Inflammatory macrophage treated with lipopolysaccharide for 1 hour (primary cell): ENCODE data around the gene MAPK8IP3.
A peak's percentile ranks its signal among the peaks of the same experiment; 100 is the strongest.

Experiments
- DNase-seq, 2 donors: peaks; one replicate each; pipeline ENCODE4 v3.0.0-alpha.2; 2020 to 2022

MAPK8IP3 gene, protein sequence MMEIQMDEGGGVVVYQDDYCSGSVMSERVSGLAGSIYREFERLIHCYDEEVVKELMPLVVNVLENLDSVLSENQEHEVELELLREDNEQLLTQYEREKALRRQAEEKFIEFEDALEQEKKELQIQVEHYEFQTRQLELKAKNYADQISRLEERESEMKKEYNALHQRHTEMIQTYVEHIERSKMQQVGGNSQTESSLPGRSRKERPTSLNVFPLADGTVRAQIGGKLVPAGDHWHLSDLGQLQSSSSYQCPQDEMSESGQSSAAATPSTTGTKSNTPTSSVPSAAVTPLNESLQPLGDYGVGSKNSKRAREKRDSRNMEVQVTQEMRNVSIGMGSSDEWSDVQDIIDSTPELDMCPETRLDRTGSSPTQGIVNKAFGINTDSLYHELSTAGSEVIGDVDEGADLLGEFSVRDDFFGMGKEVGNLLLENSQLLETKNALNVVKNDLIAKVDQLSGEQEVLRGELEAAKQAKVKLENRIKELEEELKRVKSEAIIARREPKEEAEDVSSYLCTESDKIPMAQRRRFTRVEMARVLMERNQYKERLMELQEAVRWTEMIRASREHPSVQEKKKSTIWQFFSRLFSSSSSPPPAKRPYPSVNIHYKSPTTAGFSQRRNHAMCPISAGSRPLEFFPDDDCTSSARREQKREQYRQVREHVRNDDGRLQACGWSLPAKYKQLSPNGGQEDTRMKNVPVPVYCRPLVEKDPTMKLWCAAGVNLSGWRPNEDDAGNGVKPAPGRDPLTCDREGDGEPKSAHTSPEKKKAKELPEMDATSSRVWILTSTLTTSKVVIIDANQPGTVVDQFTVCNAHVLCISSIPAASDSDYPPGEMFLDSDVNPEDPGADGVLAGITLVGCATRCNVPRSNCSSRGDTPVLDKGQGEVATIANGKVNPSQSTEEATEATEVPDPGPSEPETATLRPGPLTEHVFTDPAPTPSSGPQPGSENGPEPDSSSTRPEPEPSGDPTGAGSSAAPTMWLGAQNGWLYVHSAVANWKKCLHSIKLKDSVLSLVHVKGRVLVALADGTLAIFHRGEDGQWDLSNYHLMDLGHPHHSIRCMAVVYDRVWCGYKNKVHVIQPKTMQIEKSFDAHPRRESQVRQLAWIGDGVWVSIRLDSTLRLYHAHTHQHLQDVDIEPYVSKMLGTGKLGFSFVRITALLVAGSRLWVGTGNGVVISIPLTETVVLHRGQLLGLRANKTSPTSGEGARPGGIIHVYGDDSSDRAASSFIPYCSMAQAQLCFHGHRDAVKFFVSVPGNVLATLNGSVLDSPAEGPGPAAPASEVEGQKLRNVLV (N-terminal part only)

DNA sequence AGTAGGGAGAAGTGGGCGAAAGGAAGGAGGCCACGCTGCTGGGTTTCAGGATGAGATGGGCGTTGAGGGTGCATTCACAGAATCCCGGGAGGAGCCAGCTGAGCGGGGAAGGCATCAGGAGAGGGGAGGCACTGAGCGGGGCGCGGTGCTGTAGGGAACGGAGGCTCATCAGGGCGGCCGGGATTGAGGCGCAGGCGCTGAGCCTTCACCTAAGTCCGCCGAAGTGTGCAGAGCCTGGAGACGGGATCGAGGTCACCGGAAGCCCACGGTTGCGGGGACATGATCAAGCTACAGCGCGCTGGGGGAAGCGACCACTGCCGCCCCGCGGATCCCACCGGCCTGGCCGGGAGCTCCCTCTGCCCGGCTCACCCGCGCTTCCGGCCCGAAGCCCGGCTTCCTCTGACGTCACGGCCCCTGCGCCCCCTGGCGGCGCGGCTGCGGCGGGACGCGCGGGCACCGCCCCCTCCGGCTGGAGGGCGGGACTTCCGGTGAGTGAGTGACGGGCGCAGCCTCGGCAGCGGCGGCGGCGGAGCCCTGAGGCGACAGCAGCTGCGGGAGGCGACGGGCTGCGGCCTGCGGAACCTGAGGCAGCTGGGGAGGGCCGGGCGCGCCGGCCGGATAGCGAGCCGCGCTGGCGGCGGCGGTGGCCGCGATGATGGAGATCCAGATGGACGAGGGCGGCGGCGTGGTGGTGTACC, at the start of gene MAPK8IP3:
TSS of gene MAPK8IP3 (plus strand) at position 508 of the 698 bp plus-strand sequence. CDS start at position 653, 145 bp downstream.
- peak; percentile 79 to 95 for DNase-seq

- no peak for DNase-seq
Observed at GRCh38 chr16:1656808-1657617, 49.0 kb upstream of the MAPK8IP3 start.

- DNase-seq, result no peak
Observed at GRCh38 chr16:1657841-1658240, 48.2 kb upstream of the MAPK8IP3 start.

DNA sequence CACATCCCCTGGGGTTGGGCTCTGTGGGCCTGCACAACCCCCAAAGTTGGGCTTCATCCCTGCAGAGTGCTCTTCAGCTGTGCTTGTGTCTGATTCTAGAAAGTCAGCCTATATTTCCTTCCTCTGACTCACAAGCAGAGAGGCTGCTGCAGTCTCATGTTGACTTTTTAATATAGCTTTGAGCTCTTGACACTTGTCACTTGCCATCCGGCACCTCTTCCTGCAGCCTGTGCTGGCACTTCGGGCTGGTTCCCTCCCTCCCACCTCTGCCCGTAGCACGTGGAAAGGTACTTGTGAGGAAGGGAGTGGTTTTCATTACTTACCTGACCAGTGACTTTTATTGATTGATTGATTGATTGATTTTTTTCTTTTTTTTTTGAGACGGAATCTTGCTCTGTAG, 47.0 kb upstream of the MAPK8IP3 start:
- DNase-seq, result no peak

DNA sequence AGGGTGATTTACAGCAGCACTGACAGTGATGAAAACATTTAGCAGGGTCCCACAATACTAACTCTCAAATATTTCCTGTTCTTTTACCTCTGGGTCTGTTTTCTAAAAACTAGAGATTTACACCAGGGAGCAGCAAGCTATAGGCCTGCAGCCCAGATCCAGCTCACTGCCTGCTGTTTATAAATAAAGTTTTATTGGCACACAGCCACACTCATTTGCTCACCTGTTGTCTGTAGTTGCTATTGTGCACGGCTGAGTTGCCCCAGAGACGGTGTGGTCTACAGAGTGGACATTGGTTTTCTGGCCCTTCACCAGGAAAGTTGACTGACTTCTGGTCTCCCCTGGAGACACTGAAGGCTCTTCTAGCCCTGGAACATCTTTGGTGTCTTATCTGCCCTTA, 44.2 kb upstream of the MAPK8IP3 start:
- no peak for DNase-seq

DNA sequence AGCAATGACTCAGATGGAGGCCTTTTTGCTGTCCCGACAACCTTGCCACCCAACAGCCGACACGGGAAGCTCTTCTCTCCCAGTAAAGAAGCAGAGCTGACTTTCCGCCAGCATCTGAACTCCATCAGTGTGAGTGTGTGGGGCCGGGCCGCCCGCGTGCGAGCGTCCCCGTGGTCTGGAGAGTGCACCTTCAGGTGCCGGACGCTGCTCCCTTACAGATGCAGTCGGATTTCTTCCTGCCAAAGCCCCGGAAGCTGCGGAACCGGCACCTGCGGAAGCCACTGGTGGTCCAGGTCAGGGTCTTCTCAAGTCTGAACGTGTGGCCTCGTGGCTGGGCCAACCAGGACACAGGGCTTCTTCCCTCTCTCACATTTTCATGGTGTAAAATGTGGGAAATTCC, 43.5 kb upstream of the MAPK8IP3 start:
- DNase-seq, result no peak

DNA sequence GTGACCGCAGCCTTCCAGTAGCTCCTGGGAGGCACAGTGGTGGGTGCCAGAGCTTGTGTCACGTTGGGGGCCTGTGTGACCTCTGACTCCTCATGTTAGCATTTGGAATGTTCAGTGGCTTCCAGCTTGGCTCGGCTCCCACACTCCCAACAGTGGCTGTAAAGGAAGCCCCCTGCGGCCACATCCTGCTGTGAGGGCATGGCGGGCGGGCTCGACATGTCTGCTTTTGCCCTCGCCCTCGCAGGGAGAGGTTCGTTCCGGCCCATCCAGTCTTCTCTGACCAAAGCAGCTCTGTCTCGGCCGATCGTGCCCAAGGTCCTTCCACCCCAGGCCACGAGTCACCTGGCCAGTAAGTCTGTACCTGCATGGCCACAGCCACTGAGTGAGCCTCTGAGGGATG, 40.2 kb upstream of the MAPK8IP3 start:
- no peak for DNase-seq

GRCh38 chr16:1666316-1666715, 39.7 kb upstream of the MAPK8IP3 start:
- no peak for DNase-seq

- DNase-seq, result no peak
Observed at GRCh38 chr16:1667271-1667670, 38.7 kb upstream of the MAPK8IP3 start.

GRCh38 chr16:1667916-1668315, 38.1 kb upstream of the MAPK8IP3 start:
- DNase-seq, result no peak

GRCh38 chr16:1668612-1669319, 37.2 kb upstream of the MAPK8IP3 start:
- DNase-seq, result no peak

- DNase-seq, result no peak
Observed at GRCh38 chr16:1669698-1670097, 36.3 kb upstream of the MAPK8IP3 start.

- DNase-seq, result no peak
Observed at GRCh38 chr16:1670371-1670770, 35.6 kb upstream of the MAPK8IP3 start.

- no peak for DNase-seq
Observed at GRCh38 chr16:1670866-1671265, 35.1 kb upstream of the MAPK8IP3 start.

- no peak for DNase-seq
Observed at GRCh38 chr16:1673424-1674151, 32.4 kb upstream of the MAPK8IP3 start.

- DNase-seq, result no peak
Observed at GRCh38 chr16:1674306-1674705, 31.7 kb upstream of the MAPK8IP3 start.

DNA sequence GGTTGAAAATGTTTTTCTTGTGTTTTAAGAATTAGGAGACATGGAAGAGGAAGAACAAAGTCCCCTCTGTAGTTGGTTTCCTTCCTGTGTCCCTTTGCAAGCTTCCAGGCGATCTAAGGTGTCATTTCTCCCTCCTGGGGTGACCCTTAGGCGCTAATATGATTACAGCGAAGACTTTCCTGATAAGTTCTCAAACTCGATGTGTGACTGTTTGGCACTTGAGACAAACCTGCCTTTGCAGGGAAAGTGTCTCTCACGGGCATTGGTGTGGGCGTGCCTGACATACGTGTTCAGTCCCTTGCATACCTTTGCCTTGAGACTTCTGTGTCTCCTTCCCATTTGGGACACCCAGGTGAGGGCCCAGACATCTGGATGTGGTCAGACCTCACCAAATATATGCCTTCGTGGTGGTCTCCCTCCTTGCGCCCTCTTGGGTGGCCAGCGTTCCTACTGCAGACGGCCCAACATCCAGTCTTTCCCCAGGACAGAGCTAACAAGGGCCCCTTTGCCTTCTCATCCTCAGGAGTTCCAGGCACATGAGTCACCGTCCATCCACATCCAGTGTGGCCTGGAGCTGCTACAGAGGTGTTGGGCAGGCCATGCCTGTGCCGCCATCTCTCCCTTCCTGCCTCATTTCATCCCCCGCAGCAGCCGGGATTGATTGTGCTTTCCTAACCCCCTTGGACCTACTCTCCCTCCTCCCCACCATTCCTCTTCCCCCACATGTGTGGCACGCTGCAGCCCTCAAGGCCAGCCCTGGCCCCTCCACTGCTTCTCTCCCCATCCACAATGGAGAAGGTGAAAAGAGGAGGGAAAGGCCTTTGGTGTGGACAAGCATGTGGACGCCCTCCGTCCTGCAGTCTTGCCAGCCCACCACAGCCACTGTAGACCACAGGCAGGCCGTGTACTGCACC, 31.0 kb upstream of the MAPK8IP3 start:
- no peak for DNase-seq

DNA sequence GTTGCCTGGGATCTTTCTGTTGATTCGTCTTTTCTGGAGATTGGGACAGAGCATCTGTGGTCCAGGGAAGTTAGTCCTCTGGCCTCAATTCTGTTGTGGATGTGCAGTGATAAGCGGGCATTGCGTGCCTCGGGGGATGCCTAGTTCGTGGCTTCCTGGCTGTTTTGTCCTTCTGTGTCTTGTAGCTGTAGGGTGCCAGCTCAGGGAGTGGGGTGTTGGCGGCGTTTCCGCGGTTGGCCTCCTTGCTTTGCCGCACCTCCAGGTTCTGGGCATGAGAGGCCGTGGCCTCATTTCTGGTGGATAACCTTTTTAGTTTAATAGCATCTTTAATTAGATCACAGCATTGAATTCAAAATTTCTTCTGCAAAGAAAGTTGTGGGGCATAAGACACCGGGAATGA, 29.3 kb upstream of the MAPK8IP3 start:
- DNase-seq, result no peak

DNA sequence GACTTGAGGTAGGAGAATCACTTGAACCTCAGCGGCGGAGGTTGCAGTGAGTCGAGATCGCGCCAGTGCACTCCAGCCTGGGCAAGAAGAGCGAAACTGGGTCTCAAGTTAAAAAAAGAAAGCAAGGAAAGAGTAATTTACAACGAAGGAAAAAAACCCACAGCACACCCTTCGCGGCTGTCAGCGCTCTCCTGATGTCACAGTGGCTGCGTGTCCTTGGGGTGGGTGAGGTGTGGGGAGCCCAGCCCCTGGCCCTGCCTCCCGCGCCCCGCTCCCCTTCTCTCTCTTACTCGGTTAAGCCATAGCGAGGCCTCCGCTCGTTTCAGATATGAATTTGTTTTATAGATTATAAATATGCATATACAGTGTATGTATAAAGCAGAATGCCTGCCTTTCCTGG, 28.7 kb upstream of the MAPK8IP3 start:
- no peak for DNase-seq
